Stimulated activated CD8-positive, alpha-beta memory T cell treated with anti-CD3 and anti-CD28 coated beads, Interleukin-4, amount 100 ng/mL, for 1 hour (primary cell): ENCODE results near the gene PTPRN2.

Source experiments
- DNase-seq, 2 donors: peaks; one replicate each; pipeline ENCODE4 v3.0.0-alpha.2; 2020; ENCODE audit warnings: low read depth in 2 of 2, low spot score in 1 of 2

PTPRN2 gene

DNA sequence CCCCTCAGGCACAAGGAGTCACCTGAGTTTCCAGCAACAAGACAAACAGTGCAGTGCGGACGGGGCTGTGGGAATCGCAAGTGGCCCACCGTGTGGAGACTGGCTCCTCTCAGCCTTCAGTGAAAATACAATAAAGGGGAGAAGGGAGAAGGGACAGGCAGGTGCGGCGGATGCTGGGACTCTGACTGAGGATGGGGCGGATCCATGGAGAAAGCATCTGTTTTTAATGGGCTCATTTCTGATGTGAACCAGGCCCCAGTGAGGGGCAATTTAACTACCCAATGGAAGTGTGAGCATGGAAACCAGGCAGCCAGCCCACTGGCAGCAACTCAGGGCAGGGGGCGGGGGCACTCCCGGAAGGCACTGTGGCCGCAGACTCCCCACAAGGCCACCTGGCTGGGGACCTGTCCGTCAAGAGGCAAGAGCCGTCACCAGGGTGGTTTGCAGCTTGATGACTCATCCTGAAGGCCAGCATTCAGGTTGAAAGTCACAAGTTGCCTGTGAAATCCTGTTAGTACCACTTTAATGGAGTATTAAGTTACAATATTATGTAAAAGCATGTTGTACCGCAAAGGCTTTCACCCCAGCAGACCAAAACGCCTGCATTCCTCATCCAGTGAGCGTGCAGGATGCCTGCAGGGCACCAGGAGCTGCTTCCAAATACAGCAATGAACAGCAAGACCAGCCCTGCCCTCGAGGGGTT lies 476.4 kb downstream of the PTPRN2 start:
- DNase-seq = no peak

DNA sequence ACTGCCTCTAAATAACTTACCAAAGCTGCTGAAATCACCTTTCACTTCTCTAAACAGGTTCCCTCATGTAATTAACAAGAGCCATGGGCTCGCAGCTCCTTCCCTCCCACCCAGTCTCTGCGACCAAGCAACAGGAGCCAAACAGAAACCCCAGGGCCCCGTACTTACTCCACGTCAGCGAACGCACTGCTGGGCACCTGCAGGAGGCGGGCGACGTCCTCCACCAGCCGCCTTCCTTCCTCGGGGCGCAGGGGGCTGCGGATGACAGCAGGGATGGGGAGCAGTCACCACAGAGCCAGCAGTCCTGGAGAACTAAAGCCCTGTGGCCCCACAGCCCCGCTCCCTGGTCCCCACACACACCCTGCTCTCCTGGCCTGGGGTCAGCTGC lies 477.0 kb downstream of the PTPRN2 start:
- DNase-seq = no peak

DNA sequence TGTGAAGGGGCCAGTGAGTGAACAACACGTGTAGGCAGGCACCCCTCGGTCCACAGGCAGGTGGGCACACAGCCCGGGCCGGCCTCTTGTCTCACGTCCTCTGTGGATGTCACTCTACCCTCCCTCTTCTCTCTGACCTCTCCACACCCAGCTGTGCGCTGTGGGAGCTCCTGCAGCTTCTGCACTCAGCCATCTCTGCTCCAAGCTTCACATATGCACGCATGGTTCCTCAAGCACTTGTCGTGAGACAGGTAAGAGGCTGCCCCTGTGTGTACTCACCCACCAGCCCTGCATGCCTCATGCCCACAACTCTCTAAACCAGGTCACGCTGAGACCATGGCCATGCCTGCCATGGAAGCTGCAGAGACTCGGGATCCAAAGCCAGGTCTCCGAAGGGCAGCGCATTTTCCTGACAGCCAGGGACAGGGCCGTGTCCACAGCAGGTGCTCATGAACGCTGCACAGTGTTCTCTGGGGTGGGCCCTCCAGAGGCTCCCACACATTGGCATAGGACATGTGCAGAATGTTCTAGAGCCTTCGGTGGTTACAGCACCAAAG lies 477.5 kb downstream of the PTPRN2 start:
- DNase-seq = no peak

DNA sequence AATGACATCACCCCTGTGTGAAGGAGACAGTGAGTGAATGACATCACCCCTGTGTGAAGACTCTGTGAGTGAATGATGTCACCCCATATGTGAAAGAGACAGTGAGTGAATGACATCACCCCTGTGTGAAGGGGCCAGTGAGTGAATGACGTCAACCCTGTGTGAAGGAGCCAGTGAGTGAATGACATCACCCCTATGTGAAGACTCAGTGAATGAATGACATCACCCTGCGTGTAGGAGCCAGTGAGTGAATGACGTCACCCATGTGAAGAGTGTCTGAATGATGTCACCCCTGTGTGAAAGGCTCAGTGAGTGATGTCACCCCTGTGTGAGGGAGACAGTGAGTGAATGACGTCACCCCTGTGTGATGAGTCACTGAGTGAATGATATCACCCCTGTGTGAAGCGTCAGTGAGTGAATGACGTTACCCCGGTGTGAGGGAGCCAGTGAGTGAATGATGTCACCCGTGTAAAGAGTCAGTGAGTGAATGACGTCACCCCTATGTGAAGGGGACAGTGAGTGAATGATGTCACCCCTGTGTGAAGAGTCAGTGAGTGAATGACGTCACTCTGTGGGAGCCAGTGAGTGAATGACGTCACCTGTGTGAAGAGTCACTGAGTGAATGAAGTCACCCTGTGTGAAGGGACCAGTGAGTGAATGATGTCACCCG lies 478.1 kb downstream of the PTPRN2 start:
- DNase-seq = no peak

DNA sequence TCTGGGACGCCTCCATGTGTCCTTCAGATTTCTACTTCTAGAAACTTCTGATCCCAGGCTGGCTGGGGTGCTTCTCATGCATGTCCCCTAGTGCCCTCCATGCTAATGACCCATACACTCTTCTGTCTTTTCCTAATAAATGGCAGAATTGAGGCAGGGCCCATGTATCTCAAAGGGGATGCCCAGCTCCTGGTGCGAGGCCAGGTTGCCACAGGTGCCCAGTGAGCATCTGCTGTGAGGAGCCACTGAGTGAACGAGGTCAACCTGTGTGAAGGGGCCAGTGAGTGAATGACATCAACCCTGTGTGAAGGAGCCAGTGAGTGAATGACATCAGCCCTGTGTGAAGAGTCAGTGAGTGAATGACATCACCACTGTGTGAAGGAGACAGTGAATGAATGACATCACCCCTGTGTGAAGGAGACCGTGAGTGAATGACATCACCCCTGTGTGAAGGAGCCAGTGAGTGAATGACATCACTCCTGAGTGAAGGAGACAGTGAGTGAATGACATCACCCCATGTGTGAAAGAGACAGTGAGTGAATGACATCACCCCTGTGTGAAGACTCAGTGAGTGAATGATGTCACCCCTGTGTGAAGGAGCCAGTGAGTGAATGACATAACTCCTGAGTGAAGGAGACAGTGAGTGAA lies 478.9 kb downstream of the PTPRN2 start:
- no peak for DNase-seq

DNA sequence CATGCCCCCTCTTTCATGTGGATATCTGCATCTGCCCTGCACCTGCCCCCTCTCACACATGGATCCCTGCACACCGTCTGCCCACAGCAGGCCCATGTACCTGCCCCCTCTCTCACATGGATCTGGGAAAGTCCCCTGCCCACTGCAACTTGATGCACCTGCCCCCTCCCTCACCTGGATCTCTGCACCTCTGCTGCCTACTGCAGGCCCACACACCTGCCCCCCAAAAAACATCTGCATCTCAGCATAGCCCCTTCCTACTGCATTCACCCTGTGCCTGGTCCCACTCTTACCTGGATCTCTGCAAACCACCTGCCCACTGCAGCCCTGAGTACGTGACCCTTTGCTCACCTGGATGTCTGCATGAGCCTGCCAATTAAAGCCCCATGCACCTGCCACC lies 479.8 kb downstream of the PTPRN2 start:
- no peak for DNase-seq

DNA sequence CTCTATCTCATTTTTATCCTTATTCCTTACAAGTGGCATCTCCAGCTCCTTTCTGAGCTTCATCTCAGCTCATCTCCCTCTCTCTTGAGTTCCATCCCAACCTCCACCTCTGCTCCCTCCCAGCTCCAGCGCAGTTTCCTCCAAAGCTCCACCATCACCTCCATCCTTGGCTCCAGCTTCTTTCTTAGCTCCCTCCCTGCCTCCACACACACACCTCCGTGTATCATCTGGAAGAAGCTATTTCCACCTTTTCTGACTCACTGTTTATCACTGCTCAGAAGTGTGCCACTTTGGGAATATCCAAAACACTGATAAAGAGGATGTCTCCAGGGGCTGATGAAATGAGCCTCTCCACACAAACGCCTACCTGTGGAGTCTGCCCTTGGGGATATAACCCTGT lies 481.4 kb downstream of the PTPRN2 start:
- no peak for DNase-seq

DNA sequence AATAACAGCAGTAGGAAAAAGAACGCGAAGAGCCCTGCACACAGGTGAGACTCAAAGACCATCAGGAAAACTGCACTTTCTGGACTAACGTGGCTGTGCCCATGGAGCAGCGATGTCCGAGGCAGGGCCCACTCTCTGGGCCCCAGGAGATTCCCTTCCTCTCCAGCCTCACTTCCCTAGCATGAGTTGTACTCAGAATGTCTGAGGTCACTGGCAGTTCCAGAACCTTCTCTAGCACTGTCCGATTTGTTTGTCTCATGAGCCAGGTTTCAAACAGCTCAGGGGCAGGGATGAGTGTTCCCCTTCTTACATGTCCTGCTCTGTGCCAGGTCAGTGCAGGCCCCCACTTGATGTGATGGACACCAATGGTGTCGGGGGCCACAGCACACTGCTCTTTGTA lies 484.2 kb downstream of the PTPRN2 start:
- no peak for DNase-seq

DNA sequence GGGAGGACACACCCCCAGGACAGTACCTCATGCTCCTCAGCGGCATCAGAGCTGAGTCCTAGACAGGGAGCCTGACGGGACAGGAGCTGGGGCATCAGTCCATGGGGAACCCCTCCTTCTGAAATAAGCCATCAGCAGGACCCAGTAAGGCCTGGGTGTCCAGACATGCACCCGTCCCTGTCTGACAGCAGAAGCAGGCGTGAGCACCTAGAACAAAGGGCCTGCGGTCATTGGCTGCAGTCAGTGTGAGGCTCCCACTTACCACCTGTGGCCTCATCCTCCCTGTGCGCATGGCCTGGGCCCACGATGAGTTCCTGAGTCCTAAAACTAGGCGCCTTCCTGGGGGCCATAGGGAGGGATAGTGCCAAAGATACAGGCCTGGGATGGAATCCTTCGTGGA lies 484.7 kb downstream of the PTPRN2 start:
- DNase-seq = no peak

DNA sequence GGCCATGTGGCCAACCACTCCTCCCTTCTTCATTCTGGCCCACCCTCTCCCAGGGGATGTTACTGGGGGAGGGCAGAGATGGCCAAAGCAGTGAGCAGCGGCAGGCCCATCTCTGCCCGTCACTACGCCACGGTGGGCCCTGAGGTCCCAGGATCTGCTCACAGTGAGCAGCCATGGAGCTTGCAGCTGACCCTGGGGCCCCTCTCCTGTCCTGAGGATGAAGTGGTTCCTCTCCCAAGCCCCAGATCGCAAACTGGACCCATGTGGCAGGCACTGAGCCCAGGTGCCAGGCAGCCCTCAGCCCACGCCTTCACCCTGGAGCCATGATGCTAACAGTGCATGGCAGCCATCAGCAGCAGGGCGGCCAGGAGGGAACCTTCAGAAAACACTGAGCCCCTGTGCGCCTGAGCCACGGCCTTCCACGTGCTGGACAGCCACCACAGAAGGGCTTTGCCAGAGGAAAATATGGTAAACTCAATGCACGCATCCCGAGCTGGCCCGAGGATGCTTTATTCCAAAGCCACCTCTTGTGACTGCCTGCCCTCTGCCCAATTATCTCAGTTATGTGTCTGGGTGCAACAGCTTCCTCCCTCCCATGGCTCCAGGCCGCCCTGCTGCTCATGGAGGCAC lies 485.7 kb downstream of the PTPRN2 start:
- no peak for DNase-seq

DNA sequence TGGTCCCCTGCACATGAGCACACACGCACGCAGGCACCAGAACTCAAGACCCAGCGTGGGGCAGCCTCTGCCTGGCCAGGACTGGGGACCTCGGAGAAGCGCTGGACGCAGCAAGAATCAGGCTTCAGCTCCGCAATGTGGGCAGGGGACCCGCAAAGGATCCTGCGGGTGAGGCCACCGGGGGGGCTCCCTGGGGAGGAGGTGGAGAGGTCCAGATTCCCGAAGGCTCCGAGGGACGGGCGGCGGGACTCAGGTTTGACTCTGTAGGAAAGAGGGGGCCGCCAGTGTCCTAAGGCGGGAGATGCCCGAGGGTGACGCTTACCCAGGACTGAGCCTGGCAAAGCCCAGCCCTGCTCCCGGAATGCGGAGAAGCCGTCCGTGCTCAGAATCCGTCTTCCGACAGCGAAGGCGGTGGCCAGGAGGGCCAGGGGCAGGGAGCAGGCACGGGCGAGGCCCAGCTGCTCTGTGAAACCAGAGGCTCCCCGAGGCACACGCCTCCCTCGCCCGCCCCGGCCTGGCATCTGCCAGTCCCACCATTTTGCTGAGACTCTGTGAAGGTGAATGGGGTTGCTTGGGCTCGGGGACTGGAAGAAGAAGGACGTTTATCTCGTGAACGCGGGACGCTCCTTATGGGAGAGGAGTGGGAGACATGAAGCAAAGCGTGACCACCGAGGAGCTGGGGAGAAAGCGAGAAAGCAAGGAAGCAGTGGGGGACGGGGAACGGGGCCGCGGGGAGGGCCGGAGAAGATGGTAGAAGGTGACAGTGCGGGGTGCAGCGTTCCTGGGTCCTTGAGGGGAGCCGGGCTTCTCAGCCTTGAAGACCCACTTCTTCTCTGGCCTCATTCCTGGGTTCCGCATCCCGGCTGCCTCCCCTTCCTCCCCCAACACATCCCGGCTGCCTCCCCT lies 489.2 kb downstream of the PTPRN2 start:
- DNase-seq = no peak

DNA sequence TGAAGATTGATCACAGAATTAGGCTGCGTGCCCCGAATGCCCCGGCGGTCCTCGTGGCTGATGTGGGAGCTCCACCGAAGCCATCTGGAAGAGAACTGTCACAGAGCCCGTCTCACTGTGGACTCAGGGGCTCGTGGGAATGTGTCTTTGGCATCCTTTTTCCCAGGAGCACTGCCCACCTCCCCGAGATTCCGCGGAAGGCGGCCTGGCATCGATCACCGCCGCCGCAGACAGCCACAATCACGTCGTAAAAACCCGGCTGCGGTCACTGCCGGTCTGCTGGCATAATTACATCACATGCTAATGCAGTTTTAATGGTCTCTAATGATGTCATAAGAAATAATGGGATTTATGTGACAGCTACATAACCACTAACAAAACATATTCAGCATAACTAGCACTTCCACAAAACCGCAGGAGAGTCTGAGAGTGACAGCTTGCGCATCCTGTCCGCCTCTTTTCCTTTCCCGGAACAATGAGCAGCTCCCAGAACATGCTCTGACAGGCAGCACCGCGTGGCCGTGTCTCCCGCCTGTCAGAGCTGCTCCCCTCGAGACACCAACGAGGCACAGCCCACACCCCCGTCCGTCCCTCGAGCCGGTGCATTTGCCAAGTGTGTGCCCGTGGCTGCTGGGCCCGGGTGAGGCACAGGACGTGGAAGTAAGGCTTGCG lies 490.0 kb downstream of the PTPRN2 start:
- no peak for DNase-seq

DNA sequence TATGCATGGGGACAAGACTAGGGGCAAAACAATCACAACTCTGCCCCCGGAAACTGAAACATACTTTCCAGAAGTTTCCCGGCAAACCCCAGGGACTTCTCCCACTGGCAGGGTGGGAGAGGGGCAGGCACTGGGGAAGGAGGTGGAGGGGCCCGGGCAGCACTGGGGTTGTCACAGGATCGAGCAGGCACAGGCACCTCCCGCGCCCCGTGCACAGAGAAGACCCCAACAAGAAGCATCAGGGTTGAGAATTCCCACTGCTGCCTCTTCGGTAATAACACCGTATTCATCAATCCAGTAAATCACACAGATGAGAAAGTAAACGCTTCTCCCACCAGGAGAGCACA lies 490.5 kb downstream of the PTPRN2 start:
- DNase-seq = no peak

DNA sequence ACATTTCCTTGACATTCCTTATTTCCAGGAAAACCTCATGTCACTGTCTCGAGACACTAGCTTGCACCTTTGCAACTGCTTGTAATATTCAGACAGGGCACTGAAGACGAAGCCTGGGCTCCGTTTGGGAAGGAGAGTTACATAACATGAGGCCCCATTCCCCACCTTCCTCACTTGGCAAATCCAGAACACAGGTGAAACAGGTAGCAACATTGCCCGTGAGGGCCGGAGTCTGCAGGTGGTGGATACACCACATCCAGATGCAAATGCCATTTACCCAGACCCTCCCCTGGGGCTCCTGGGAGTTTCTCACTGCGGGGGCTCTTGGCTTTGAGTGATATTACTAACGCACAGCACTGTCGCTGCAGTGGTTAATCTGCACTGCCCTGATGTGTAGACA lies 491.0 kb downstream of the PTPRN2 start:
- DNase-seq = no peak

DNA sequence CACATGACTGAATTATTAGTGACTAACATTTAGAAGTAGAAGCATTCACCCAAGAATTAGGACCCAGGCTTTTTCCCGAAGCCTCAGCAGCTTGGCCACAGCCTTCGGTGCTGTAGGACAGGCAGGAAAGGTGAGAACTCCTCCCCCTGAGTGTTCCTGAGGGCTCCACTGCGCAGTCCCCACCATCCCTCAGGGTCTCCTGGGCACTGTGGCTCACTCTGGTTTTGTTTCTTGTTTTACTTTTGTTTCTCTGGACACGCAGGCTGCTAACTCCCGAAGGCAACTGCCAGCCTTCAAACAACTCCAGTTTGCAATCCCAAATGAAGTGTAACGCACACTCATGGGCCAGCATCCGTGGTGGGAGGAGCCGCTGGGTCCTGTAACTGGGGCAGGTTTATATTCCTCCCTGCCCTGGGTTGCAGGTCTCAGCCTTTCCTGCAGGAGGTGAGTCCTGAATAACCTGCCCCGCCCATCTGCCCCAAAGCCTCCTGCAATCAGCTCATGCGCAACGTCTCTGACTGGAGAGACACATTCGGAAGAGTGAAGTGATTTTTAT lies 492.9 kb downstream of the PTPRN2 start:
- DNase-seq = no peak

DNA sequence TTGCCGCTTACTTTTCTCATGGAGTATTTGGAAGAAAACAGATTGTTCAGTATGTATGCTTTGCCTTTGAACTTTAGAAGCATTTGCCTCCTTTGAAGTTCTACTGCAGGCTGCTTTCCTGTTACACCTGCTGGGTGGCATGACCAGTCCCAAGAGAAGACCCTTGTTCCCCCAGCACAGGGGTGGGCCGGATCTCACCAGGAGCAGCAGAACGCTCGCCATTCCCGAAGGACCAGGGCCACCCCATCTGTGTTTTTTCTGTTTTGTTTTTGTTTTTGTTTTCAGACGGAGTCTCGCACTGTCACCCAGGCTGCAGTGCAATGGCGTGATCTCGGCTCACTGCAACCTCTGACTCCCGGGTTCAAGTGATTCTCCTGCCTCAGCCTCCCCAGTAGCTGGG lies 493.6 kb downstream of the PTPRN2 start:
- no peak for DNase-seq

DNA sequence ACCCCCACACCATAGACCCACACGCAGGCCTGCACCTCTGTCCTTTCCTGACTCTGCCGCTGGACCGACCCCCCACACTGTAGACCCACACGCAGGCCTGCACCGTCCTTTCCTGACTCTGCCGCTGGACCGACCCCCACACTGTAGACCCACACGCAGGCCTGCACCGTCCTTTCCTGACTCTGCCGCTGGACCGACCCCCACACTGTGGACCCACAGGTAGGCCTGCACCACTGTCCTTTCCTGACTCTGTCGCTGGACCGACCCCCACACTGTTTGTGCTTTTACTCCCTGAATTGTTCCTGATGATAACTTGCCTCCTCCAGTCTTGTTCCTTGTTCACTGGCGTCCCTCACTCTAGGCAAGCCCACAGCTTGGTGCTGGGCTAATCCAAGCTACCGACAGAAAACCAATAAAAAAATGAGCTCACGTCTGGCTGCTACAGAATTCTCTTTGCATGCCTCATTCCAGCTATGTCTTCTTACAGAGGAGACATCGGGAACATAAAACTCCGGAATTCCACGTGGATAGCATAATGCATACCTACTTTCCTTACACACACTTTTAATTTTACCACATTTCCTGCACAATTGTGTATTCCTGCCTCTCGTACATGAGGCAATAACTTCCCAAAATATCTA lies 494.3 kb downstream of the PTPRN2 start:
- no peak for DNase-seq

DNA sequence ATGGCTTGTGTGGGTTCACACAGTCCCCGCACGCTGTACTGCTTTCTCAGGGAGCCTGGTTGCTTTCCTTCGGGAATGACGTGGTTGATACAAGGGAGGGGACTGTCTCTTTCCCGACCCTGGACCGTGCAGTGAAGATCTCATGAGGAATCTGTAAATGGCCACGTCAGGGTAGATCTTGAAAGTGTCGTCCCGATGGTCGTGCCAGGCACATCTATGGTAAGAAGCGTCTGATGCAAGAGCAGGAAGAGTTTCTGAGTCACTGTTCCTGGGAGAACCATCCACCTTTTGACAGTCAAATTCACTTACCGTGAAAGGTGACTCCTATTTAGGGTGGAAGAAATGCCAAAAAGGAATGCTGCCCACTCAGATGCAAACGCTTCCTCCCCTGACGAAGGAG lies 500.4 kb downstream of the PTPRN2 start:
- no peak for DNase-seq
